ENCODE data around the gene EPHA2.

EPHA2 gene

DNA sequence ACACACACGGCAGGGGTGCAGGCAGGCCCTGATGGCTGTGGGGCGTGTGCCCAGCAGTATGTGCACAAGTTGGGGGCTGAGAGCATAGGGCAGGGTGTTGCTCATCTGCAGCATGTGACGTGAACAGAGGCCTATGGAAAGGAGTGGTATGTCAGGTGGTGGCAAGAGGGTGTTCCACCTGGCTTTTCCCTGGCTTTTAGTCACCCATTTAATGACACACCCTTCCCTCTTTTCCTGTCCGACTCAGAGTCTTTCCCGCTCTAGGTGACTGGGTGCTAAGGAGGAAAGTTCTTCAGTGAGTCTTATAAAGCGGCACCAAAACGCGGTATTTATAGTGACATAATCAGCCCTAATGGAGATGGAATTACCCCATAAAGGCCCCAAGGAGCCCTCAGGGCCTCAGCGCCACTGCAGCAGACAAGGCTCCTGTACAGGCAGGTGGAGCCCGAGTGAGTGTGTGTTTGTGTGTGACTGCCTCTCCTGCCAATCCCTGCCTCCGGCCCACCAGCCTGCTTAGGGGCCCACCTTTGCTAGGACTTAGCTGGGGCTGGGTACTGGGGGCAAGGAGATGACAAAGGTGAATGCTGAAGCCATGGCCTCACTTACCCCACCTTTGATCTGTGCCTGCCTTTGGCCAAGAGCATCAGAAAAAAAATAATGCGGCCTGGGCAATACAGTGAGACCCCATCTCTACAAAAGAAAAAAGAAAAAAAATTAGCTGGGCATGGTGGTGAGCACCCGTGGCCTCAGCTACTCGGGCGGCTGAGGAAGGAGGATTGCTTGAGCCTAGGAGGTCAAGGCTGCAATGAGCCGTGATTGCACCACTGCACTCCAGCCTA, 3.3 kb upstream of the EPHA2 start:
- ChIA-PET POLR2A (ENCODE audit: low non-redundant PET) (no interaction called here), CTCF (no interaction called here)
- H3K27ac ChIP-seq: peak overlapping the region; percentile 99
- TF ChIP-seq CTCF (conservative IDR thresholded peaks at IDR 0.05; ENCODE audit: low read depth): no peak
- peak; percentile 81 for DNase-seq (ENCODE audit: low spot score)

GRCh38 chr1:16158025-16158424, 2.2 kb upstream of the EPHA2 start:
- peak overlapping the region; percentile 99 for H3K27ac ChIP-seq
- POLR2A ChIA-PET (ENCODE audit: low non-redundant PET): no interaction called here

DNA sequence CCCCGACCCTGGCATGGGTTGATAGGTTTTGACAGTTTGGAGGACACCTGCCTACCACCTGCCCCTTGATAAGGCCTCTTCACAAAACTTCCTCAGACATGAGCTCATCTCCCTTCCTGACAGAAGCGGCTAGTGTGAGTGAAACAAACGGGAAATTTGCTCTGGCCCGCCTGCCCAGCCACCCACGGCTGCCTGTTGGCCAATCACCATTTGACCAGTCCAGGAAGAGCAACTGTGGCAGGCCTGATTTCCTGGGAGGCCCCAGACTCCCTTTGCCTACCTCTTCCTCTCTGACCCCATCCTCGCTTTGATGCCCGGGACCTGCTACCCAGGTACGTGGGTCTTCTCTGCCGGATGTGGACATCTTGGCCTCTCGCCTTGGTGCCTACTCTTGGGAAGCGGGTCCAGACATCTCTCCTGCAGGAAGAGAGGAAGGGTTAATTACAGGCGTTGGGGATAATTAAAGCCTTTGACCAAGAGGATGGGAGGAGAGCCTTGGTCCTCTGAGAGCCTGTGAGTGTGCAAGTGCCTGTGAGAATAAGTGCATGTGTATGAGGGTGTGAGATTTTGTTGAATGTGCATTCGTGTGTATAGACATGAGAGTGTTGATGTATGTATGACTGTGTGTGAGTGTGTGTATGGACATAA, 1.1 kb upstream of the EPHA2 start:
- POLR2A ChIA-PET (ENCODE audit: low non-redundant PET): interaction anchor here (0.6 to 1.0 kb wide), 2 partner anchors 11 to 27 kb away, joined by 3 to 4 read pairs; no protein-coding TSS in a partner anchor
- no peak for TF ChIP-seq CTCF (conservative IDR thresholded peaks at IDR 0.05; ENCODE audit: low read depth)
- peak overlapping the region; percentile 99 for H3K27ac ChIP-seq
- CTCF ChIA-PET: interaction anchor here (0.7 to 1.4 kb wide), 3 partner anchors 16 to 78 kb away, joined by 3 to 4 read pairs (median 4); no protein-coding TSS in a partner anchor
- DNase-seq (ENCODE audit: low spot score): no peak

More at GRCh38 chr1:16158025-16158424, 2.2 kb upstream of the EPHA2 start:
- CTCF ChIA-PET: no interaction called here
- no peak for DNase-seq (ENCODE audit: low spot score)
- TF ChIP-seq CTCF (conservative IDR thresholded peaks at IDR 0.05; ENCODE audit: low read depth): no peak

DNA sequence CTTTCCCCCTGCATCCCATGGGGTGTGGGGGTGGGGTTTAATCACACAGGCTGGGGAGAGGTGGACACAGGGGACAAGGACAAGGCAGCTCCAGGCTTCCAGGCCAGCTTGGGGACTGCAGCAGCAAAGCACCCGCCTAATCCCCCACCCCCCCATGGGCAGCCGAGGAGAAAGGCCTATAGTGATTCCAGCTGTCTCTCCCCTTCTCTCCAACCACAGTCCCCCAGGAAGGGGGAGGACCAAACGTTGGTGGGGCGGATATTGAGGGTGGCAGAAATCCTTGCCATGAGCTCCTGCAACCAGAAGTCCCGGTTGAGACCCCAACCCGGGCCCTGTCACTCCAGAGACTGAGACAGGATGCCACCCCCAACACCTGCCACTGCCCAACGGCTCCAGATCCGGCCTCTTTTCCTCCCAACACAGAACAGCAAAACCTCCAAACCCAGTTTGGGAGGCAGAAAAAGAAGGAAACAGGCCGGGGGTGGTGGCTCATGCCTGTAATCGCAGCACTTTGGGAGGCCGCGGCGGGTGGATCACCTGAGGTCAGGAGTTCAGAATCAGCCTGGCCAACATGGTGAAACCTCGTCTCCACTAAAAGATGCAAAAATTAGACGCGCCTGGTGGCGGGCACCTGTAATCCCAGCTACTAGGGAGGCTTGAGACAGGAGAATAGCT, 1.7 kb downstream of the EPHA2 start:
- ChIA-PET CTCF (interaction anchor here (0.6 to 2.7 kb wide), 8 partner anchors 9 to 75 kb away, joined by 3 to 14 read pairs (median 4); no protein-coding TSS in a partner anchor), POLR2A (ENCODE audit: low non-redundant PET) (interaction anchor here (1.0 to 1.4 kb wide), 4 partner anchors 8 to 32 kb away, joined by 4 to 6 read pairs (median 4); no protein-coding TSS in a partner anchor)
- no peak for DNase-seq (ENCODE audit: low spot score)
- peak overlapping the region; percentile 99 for H3K27ac ChIP-seq
- TF ChIP-seq CTCF (conservative IDR thresholded peaks at IDR 0.05; ENCODE audit: low read depth): no peak

- CTCF ChIA-PET: interaction anchor here (0.8 to 4.1 kb wide), 4 partner anchors 25 to 1318 kb away, joined by 3 to 22 read pairs (median 10); no protein-coding TSS in a partner anchor
- no peak for TF ChIP-seq CTCF (conservative IDR thresholded peaks at IDR 0.05; ENCODE audit: low read depth)
- peak overlapping the region; percentile 99 for H3K27ac ChIP-seq
- DNase-seq (ENCODE audit: low spot score): no peak
- POLR2A ChIA-PET (ENCODE audit: low non-redundant PET): interaction anchor here (0.6 to 1.2 kb wide), 4 partner anchors 14 to 33 kb away, joined by 3 to 6 read pairs (median 4); no protein-coding TSS in a partner anchor
These were observed 2.5 kb downstream of the EPHA2 start for GRCh38 chr1:16153096-16153998.
